Effector memory CD4-positive, alpha-beta T cell (primary cell): ENCODE measurements around the gene SH2D7.

Source experiments
- DNase-seq, 3 donors: peaks; one replicate each; pipeline ENCODE4 v3.0.0-alpha.2; 2020
- H3K27ac ChIP-seq: 2 replicates; pipeline ENCODE4 v1.7.0; 2013; ENCODE audit warnings: mild to moderate bottlenecking, low read length, moderate library complexity; ENCODE audit not compliant: insufficient read depth, poor library complexity, severe bottlenecking
- H3K27me3 ChIP-seq: replicated peaks from 2 replicates; pipeline ENCODE4 v1.7.0; 2013; ENCODE audit warnings: mild to moderate bottlenecking, low read length; ENCODE audit not compliant: insufficient read depth, control insufficient read depth, poor library complexity, severe bottlenecking
- H3K36me3 ChIP-seq: 2 replicates; pipeline ENCODE4 v1.7.0; 2013; ENCODE audit warnings: mild to moderate bottlenecking, low read length, moderate library complexity; ENCODE audit not compliant: control insufficient read depth, insufficient read depth
- H3K4me1 ChIP-seq: 2 replicates; pipeline ENCODE4 v1.7.0; 2013; ENCODE audit warnings: low read length, mild to moderate bottlenecking; ENCODE audit not compliant: control insufficient read depth, insufficient read depth, poor library complexity, severe bottlenecking
- H3K4me3 ChIP-seq: 2 replicates; pipeline ENCODE4 v1.7.0; 2013; ENCODE audit warnings: low read length, low read depth, mild to moderate bottlenecking; ENCODE audit not compliant: insufficient read depth, poor library complexity, severe bottlenecking
- H3K9me3 ChIP-seq: 2 replicates; pipeline ENCODE4 v1.7.0; 2013; ENCODE audit warnings: mild to moderate bottlenecking, low read length, moderate library complexity; ENCODE audit not compliant: control insufficient read depth

SH2D7 gene

DNA sequence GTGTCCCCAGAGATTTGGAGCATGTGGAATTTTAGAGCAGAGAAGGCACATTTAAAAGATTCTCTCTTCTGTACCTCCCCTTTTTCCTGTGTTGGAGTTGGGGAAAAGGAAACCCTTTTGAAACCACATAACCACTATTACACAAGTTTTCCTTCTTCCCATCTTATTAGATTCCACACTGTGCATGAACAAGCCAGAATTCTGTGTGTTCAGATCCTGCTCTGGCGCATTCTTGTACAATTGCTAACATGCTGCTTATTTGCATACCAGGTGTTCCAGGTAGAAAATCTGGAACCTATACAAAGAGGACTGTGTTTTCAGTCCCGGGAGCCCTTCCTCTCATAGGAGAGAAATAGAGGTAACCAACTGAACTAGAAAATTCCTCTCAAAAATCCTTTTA, 41.4 kb downstream of the SH2D7 start:
- H3K4me3 ChIP-seq, result no peak overlapping the region
- H3K27me3 ChIP-seq, result no peaks in the 10 kb centered on the region
- no peak for DNase-seq
- peaks cover 11% of the 10 kb centered on the region for H3K4me1 ChIP-seq
- H3K27ac ChIP-seq, result no peak overlapping the region
- no peaks in the 10 kb centered on the region for H3K9me3 ChIP-seq
- no peaks in the 10 kb centered on the region for H3K36me3 ChIP-seq

DNA sequence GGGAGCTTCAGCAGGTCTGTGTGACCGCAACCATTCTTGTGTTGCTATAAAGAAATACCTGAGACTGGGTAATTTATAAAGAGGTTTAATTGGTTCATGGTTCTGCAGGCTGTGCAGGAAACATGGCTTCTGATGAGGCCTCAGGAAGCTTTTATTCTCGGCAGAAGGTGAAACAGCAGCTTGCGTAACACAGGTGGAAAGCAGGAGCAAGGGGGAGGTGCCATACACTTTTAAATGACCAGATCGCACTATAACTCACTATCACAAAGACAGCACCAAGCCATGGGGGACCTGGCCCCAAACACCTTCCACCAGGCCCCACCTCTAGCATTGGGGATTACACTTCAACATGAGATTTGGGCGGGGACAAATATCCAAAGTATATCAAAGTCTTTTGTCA, 47.2 kb downstream of the SH2D7 start:
- Histone ChIP-seq H3K9me3 (no peaks in the 10 kb centered on the region), H3K4me1 (no peaks in the 10 kb centered on the region)
- DNase-seq, result no peak

DNA sequence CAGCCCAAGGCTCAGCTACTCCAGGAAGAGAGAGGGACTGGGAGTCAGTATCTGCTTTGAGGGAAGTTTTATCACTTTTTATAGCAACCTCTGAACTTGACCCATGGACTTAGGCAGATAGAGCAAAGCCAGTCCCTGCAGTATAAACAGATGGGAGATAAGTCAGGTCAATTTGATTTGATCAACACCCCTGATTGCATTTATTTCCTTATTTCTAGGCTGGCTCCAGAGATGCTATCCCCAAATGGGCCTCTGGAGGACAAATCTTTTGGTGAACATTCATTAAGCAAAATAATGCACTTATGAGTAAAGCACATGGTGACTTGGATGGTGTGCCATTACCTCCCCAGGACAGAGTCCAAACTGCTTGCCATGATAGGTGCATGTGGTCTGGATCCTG, 47.9 kb downstream of the SH2D7 start:
- H3K27ac ChIP-seq, result no peak overlapping the region
- no peak for DNase-seq
- no peak overlapping the region for H3K4me3 ChIP-seq

More for the DNA sequence above, 47.2 kb downstream of the SH2D7 start:
- Histone ChIP-seq H3K27ac (no peak overlapping the region), H3K4me3 (no peak overlapping the region), H3K27me3 (no peaks in the 10 kb centered on the region), H3K36me3 (no peaks in the 10 kb centered on the region)

DNA sequence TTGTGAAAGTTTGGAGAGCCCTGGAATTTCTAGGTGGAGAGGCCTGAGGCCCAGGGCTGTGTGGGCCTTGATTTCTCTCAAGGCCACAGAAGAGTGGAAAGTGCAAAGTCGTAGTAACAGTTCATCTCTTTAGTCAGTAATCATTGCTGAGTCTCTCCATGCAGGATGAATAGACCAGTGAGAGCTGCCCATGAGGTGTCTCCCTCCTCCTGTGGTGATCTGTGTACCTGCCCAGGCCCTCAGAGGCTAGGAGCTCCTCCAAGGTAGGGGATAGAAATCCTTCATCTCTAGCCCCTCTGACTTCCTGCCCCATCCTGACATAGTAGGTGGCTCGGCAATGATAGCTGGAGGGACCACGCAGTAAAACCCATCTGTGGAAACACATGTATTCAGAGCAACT, 50.0 kb downstream of the SH2D7 start:
- Histone ChIP-seq H3K9me3 (no peaks in the 10 kb centered on the region), H3K36me3 (no peaks in the 10 kb centered on the region), H3K27ac (no peak overlapping the region), H3K4me1 (no peaks in the 10 kb centered on the region), H3K4me3 (no peak overlapping the region), H3K27me3 (no peaks in the 10 kb centered on the region)
- DNase-seq, result no peak

More for the DNA sequence above, 47.9 kb downstream of the SH2D7 start:
- Histone ChIP-seq H3K36me3 (no peaks in the 10 kb centered on the region), H3K27me3 (no peaks in the 10 kb centered on the region), H3K4me1 (no peaks in the 10 kb centered on the region), H3K9me3 (no peaks in the 10 kb centered on the region)

DNA sequence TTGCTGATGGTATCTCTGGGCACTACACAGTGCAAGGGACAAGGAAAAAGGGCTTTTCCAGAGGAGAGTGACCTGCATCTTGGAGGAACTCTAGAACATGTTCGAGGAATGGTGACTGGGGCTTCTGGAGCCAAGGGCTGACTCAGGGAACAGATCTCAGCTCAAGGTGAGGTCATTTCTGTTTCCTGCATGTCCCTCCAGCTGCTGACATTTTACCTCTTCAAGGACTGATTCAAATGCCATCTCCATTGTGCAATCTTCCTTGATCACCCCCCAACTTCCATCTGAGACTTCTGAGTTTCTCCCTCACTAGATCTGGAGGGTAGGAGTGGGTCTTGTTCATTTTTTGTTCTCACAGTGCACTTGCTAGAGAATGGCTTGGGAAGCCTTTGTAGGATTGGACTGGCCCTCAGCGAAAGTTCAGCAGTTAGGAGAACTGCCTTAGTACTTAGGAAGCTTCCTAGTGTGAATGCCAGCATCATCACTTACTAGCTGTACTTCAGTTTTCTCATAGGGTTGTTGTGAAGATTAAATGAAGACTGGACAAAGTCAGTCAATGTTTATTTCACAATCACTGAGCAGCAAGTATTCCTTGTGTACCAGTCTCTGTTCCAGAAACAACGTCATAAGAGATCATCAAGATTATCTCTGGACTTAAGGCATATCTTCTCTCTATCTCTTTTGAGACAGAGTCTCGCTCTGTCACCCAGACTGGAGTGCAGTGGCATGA, 54.2 kb downstream of the SH2D7 start:
- Histone ChIP-seq H3K36me3 (no peaks in the 10 kb centered on the region), H3K27me3 (no peaks in the 10 kb centered on the region), H3K27ac (no peak overlapping the region), H3K4me3 (no peak overlapping the region), H3K4me1 (peaks cover 14% of the 10 kb centered on the region), H3K9me3 (no peaks in the 10 kb centered on the region)
- DNase-seq, result no peak

DNA sequence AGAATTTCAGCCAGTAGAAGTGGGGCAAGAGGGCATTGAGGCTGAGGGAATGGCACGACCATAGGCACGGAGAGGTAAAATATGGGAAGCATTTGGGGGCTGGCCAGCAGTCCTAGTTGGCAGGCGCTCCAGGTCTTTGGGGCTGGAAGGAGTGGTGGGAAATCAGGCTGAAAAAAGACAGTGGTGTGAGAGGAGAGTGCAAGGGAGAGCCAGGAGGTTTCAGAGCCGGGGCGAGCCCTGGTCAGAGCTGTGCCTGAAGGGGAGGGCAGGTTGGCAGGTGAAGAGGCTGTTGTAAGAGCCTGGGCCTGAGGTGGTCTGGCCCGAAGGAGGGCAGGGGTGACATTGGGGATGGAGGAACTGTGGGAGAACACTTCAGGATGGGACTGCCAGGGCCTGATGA, 55.2 kb downstream of the SH2D7 start:
- H3K4me1 ChIP-seq, result peaks cover 14% of the 10 kb centered on the region
- H3K36me3 ChIP-seq, result no peaks in the 10 kb centered on the region
- H3K4me3 ChIP-seq, result no peak overlapping the region
- no peaks in the 10 kb centered on the region for H3K27me3 ChIP-seq
- no peak overlapping the region for H3K27ac ChIP-seq
- H3K9me3 ChIP-seq, result no peaks in the 10 kb centered on the region
- no peak for DNase-seq

DNA sequence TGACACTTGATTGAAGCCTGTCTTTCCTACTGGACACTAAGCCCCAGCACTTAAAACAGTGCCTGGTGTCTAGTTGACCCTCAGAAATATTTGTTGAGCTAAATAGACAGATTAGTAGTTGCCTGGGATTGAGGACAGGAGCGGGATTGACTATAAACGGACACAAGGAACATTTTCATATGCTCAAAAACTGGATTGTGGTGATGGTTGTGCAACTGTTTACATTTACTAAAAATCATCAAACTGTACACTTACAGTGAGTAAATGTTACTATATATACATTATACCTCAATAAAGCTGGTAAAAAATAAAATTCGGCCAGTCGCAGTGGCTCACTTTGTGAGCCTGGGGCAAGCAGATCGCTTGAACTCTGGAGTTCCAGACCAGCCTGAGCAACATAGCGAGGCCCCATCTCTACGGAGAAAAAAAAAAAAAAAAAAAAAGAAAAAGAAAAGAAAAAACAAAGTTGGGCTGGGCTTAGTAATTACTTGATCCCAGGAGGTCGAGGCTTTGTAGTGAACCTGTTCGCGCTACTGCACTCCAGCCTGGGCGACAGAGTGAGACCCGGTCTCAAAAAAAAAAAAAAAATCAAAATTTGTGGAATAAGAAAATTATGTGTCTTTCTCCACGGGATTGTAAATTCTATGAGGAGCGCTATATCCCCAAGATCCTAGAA, 56.2 kb downstream of the SH2D7 start:
- Histone ChIP-seq H3K27me3 (no peaks in the 10 kb centered on the region), H3K36me3 (no peaks in the 10 kb centered on the region), H3K27ac (peak overlapping the region; percentile 60), H3K4me1 (peaks cover 14% of the 10 kb centered on the region), H3K4me3 (peak overlapping the region; percentile 52), H3K9me3 (no peaks in the 10 kb centered on the region)
- DNase-seq, result no peak

DNA sequence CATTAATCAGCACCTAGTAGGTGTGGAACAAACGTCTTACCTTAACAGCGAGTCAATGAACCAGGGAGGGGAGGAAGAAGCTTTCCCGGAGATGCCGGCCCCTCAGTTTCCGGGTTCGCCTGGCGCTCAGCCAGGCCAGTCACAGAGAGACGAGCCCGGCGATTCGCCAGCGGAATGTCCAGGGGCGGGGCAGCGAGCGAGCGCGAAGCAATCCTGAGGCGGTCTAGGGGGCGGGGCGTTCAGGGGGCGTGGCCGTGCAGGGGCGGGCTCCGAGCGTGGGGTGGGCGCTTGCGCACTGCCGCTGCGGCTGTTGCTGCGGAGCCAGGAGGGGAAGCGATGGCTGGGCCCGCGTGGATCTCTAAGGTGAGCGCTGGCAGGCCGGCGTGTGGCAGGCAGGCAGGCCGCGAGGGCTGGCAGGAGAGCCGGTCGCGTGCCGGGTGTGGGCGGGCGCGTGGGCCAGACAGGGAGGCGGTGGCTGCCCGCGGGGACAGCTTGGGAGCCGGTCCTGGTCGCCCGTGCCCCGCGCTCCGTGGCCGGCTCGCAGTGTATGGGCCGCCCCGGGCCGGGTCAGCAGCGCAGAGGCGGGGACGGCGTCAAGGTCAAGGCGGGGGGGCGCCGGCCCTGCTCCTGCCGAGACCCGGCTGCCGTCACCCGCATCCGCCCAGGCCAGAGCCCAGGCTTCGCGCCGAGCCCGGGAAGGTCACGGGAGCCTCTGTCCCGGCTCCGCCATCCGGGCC, 56.9 kb downstream of the SH2D7 start, which contains the start of gene IDH3A:
Gene IDH3A, plus strand, starts transcription at position 295 of the 737 bp plus-strand sequence. Its CDS starts 42 bp downstream, at position 337.
- Histone ChIP-seq H3K9me3 (no peaks in the 10 kb centered on the region), H3K27ac (peak within 1 kb of the TSS; percentile 66), H3K4me3 (peak within 1 kb of the TSS; percentile 52), H3K4me1 (peaks cover 14% of the 10 kb centered on the region), H3K36me3 (no peaks in the 10 kb centered on the region), H3K27me3 (no peaks in the 10 kb centered on the region)
- DNase-seq, result peak; percentile 99 to 100 (median 99)

DNA sequence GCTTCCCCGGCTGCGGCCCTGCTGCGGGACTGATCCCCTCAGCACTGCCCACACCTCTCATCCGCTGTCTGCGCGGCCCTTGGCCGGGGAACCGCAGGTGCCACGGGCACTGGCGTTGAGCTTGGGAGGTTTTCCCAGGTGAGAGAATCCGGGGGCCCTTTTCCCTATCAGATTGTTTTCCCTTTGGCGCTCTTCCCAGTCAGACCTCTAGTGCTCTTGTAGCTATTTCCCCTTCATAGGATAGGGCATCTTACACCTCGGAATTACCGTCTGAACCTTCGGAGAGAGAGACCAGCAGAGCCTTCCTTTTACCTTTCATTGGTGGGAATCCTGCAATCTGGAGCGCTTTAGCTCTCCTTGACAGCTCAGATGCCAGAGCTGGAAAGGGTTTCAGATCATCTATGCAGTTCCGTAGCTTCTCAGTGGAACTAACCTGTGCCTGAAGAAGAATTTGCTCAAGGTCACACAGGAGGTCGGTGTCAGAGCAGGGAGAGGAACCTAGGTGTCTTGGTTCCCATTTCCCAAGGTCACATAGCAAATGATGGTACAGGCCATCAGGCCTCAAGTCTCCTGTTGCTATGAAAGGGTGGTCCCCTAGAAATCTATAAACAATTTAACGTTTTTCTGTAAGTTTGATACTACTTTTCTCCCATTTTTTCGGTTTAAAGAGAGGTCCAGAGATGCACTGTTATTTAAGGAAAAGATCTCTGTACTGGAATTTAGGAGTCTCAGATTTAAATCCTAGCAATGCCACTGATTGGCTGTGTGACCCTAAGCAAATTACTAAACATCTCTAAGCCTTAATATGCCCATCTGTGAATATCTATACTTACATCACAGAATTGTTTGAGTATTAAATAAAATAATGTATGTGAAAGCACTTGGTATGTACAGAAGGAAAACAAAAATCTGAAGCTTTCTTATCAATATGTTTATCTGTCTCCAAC, 57.7 kb downstream of the SH2D7 start:
- Histone ChIP-seq H3K27me3 (no peaks in the 10 kb centered on the region), H3K4me3 (peak overlapping the region; percentile 52), H3K36me3 (peaks cover 6% of the 10 kb centered on the region), H3K27ac (peak overlapping the region; percentile 66), H3K9me3 (no peaks in the 10 kb centered on the region), H3K4me1 (peaks cover 14% of the 10 kb centered on the region)
- DNase-seq, result no peak
